Stimulated activated CD4-positive, alpha-beta T cell treated with anti-CD3 and anti-CD28 coated beads, Interleukin-15, amount 100 ng/mL, for 24 hours (primary cell): ENCODE results near the gene MSX2.

Experiments used
- DNase-seq: peaks from one replicate; pipeline ENCODE4 v3.0.0-alpha.2; 2020

The MSX2 gene

GRCh38 chr5:174724484-174725260, at the start of gene MSX2:
Gene MSX2, plus strand, starts transcription at chr5:174724582. Its CDS starts 78 bp downstream, at chr5:174724660.
- peak; percentile 64 for DNase-seq

DNA sequence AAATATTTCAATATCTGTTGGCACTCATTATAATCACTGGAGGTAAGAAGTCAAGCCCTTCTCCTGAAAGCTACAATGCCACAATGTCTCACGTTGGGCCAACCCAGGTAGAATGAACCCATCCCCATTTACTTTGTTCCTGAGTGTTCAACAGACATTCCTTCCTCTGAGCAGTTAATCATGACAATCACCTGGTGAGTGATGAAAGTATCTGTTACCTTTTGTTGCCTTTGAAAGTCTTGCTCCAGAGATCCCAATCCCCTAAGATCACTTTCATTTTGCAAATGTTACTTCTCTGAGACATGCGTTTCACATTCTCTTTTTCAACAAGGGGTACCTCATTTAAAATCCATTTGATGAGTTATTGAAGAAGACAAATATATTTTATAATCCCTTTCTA, 49.3 kb upstream of the MSX2 start:
- DNase-seq = no peak

DNA sequence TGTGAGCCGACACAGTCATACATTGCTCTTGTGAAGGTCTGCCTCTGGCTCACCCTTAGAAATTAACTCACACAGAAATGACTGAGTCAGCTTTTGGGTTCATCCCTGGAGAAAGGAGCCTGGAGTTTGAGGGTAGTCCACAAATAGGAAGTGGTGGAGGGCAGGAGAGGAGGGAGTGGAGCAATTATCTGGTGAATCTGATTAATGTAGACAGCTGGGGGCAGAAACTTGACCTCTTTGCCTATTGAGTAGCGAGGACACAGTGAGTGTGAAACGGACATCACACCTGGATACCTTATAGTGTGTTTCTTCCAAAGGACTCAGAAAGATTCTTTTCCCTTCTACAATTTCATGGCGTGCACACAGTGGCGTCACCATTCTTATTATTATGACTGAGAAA, 48.5 kb upstream of the MSX2 start:
- DNase-seq = no peak

GRCh38 chr5:174678107-174678506, 46.3 kb upstream of the MSX2 start:
- no peak for DNase-seq

DNA sequence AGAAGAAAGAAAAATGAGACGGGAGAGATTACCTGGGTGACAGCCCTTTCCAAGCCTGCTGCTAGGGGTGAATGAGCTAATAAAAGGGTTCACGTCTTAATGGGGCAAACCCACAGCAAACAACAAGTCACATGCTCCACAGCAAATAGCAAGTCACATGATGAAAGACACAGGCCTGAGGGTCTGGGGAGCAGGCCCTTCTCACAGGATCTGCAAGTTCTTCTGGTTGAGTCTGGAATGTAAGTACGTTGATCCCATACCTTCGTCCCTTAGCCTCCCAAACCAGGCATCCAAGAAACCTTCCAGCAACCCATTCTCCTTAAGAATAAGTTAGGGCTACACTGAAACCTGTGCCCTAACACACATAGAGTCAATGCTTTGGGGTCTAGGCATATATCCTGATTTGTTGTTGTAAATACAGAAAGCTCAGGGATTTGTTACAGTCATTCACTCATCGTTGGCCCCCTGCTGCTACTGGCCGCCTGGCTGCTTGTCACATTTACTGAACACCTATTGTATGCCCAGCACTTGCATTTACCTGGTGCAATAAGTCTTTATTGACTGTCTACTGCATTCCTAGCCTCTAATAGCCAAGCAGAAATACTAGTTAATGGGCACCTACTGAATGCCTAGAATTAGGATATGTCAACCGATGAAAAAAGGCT, 43.3 kb upstream of the MSX2 start:
- no peak for DNase-seq

GRCh38 chr5:174687503-174687902, 36.9 kb upstream of the MSX2 start:
- DNase-seq = no peak

GRCh38 chr5:174688441-174689354, 35.7 kb upstream of the MSX2 start:
- no peak for DNase-seq

DNA sequence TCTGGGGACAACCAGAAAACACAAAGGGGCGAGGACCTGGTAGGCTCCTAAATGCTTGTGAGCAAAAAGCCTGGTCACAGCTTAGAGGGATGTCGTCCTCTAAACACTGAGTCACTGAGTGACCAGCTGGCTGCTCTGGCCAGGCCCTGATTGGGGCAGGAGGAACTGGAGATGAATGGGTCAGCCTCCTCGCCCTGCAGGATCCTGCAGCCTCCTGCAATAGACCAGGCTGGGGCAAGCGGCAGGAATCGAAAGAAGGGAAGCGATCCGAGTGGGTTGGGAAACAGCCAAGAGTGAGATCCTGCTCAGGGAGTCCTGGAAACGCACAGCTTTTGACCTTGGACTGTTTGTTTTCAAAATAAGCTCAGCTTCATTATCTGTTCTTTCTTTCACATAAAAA, 34.1 kb upstream of the MSX2 start:
- no peak for DNase-seq

GRCh38 chr5:174692381-174692780, 32.0 kb upstream of the MSX2 start:
- no peak for DNase-seq

GRCh38 chr5:174692982-174693422, 31.4 kb upstream of the MSX2 start:
- DNase-seq = no peak

DNA sequence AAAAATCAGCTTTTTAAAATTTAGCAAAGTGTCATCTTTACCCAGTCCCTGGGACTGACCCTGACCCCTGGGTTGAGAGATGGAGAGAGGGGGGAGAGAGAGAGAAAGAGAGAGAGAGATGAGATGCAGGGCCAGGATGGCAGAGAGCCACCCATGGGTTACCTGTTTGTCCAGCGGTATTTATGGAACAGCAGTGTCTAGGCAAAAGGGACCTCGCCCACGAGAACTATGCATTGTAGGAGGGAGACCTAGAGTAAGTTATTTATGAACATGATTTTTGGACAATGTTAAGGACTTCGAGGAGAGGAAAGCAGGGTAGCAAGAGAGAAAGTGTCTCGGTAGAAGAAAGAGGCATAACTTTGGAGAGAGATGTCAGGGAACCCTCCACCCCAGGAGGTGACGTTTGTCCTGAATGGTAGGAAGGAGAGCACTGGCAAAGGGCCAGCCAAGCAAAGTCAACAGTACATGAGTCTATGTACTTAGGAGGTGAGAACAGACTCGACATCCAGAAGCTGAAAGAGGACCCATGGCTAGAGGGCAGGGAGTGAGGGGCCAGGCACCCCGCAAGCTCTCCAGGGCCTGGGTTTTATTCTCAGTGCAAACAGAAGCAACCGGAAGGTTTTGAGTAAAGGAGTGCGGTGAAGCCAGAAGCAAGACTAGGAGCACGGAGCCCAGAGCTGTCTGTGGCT, 30.5 kb upstream of the MSX2 start:
- no peak for DNase-seq

- DNase-seq = no peak
Observed at GRCh38 chr5:174694611-174695010, 29.8 kb upstream of the MSX2 start.

- no peak for DNase-seq
Observed at GRCh38 chr5:174698156-174698555, 26.2 kb upstream of the MSX2 start.

GRCh38 chr5:174699131-174699530, 25.3 kb upstream of the MSX2 start:
- DNase-seq = no peak

DNA sequence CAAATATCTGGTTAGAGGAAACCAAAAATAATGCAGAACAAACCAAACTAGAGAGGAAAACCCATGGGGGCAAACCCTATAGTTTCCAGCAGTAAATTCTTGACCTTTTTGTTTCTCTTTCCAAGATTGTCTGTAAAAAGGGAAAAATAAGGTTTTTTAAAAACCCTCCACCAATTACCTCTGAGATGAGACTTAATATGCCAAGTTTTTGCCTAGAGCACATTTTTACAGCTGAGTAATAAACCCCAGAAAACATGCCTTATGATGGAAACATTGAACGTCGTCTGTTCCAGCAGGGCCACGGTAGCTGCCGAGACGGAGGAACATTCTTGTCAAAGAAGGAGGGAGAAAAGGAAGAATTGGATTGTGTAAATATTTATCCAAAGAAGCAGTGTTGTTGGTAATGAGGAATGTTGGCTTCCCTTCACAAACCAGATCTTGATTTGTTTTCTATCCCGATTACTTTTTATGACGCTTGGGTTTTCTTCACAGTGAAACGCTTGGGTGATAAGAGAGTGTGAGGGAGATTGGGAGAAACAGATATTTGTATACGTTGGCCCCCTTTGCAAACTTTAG, 17.3 kb upstream of the MSX2 start:
- no peak for DNase-seq

- DNase-seq = no peak
Observed at GRCh38 chr5:174707671-174708070, 16.7 kb upstream of the MSX2 start.

- DNase-seq = no peak
Observed at GRCh38 chr5:174708476-174709207, 15.7 kb upstream of the MSX2 start.

DNA sequence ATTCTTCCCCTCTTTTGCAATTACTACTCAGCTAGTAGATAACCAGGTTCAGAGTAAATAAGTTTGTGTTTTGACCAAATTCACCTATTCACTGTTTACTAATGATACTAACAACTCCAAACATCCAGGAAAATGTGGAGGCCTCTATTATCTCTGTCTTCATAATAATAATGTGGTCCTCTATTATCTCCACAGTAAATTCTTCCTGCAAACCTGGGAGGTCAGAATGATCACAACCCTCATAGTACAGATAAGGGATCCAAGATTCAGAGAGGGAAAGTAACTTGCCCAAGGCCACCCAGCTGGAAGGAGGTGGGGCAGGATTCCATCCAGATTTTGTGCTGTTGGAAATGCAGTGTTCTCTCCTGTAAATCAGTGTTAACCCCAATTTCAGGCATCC, 9.6 kb upstream of the MSX2 start:
- DNase-seq = no peak

DNA sequence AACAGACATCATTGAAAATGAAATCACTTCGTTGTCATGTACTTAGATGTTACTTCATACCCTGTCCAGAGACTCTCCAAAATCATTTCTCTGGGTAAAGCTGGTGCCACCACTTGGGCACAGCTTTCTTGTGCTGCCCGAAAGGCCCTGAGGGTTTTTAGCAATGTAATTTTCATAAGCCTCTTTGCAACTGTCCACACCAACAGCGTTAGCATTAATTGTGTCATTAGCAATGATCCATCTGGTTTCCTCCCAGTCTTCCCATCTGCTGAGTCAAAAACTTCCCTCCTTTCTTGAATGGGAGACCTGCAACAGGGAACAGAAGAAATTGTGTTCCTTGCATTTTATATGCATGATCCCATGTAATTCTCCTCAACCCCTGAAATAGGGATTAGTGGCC, 8.6 kb upstream of the MSX2 start:
- no peak for DNase-seq

GRCh38 chr5:174717826-174718455, 6.4 kb upstream of the MSX2 start:
- DNase-seq = no peak
